Keratinocyte (primary cell): ENCODE results near the gene NANOS2. TPM values are rescaled to one million over a fixed set of nuclear protein-coding genes. Genes with fewer than 3 reads are reported as not detected.
"Not testable (repeated sequence)": the region's sequence is repeated elsewhere in the genome, so short reads cannot be mapped to it uniquely, and the experiment has no call there.

Experiments
- DNase-seq: peaks from one replicate; pipeline ENCODE4 v3.0.0-alpha.2; 2011; ENCODE audit warnings: low read depth, missing footprints, low spot score
- FAIRE-seq: peaks from 2 replicates; lab custom pipeline; 2011; peaks lifted over from hg19 to GRCh38; lab: Jason Lieb, UNC
- H2AFZ ChIP-seq: 2 replicates; pipeline ENCODE4 v1.6.0; 2012; ENCODE audit warnings: low read length, control low read depth, inconsistent platforms; ENCODE audit not compliant: control insufficient read depth
- H3K27ac ChIP-seq: 2 replicates; pipeline ENCODE4 v1.5.1; 2011; ENCODE audit warnings: low read length; ENCODE audit not compliant: control insufficient read depth, insufficient read depth
- H3K27me3 ChIP-seq: 3 replicates; pipeline ENCODE4 v1.6.0; 2011; ENCODE audit warnings: low read length; ENCODE audit not compliant: control insufficient read depth, insufficient read depth; ENCODE audit errors: extremely low read depth
- H3K36me3 ChIP-seq, 2 experiments: 2 replicates in 1 of 2; 3 replicates in 1 of 2; pipeline ENCODE4 v1.5.1; 2011; ENCODE audit warnings: low read length in 2 of 2, mild to moderate bottlenecking in 1 of 2; ENCODE audit not compliant: control insufficient read depth in 2 of 2, insufficient read depth in 2 of 2; ENCODE audit errors: extremely low read depth in 1 of 2
- H3K4me1 ChIP-seq: 3 replicates; pipeline ENCODE4 v1.5.1; 2011; ENCODE audit warnings: low read length; ENCODE audit not compliant: control insufficient read depth, insufficient read depth; ENCODE audit errors: extremely low read depth
- H3K4me2 ChIP-seq: 3 replicates; pipeline ENCODE4 v1.6.0; 2011; ENCODE audit warnings: low read depth, low read length; ENCODE audit not compliant: control insufficient read depth, insufficient read depth; ENCODE audit errors: extremely low read depth
- H3K4me3 ChIP-seq, 3 experiments: fragments of 200-600 bp in 1 of 3; sonication (generic) in 1 of 3; 2 replicates in 2 of 3; 3 replicates in 1 of 3; pipeline ENCODE4 v1.5.1; 2011 to 2016; ENCODE audit warnings: low read length in 3 of 3, mild to moderate bottlenecking in 3 of 3, control low read depth in 2 of 3, inconsistent platforms in 1 of 3, low read depth in 1 of 3, mixed read lengths in 1 of 3, mixed run types in 1 of 3, moderate library complexity in 1 of 3; ENCODE audit not compliant: control insufficient read depth in 2 of 3, insufficient read depth in 2 of 3; ENCODE audit errors: extremely low read depth in 1 of 3
- H3K79me2 ChIP-seq: 2 replicates; pipeline ENCODE4 v1.6.0; 2012; ENCODE audit warnings: low read length; ENCODE audit not compliant: control insufficient read depth, insufficient read depth
- H3K9ac ChIP-seq: 3 replicates; pipeline ENCODE4 v1.6.0; 2011; ENCODE audit warnings: low read length; ENCODE audit not compliant: control insufficient read depth, insufficient read depth; ENCODE audit errors: extremely low read depth
- H3K9me1 ChIP-seq: 3 replicates; pipeline ENCODE4 v1.6.0; 2011; ENCODE audit warnings: low read length; ENCODE audit not compliant: control insufficient read depth, insufficient read depth; ENCODE audit errors: extremely low read depth
- H3K9me3 ChIP-seq: 2 replicates; pipeline ENCODE4 v1.5.1; 2012; ENCODE audit warnings: low read depth, low read length; ENCODE audit not compliant: control insufficient read depth
- H4K20me1 ChIP-seq: 3 replicates; pipeline ENCODE4 v1.6.0; 2011; ENCODE audit warnings: low read length; ENCODE audit not compliant: control insufficient read depth, insufficient read depth; ENCODE audit errors: extremely low read depth
- CTCF ChIP-seq, 3 experiments: IDR thresholded peaks in 1 of 3; conservative IDR thresholded peaks in 1 of 3; optimal IDR thresholded peaks in 1 of 3; 2 replicates in 2 of 3; 3 replicates in 1 of 3; pipeline versions ENCODE3 to v1.5.1; 2011; ENCODE audit warnings: low read length in 3 of 3, mild to moderate bottlenecking in 3 of 3, moderate library complexity in 2 of 3, control low read depth in 1 of 3, inconsistent platforms in 1 of 3; ENCODE audit not compliant: insufficient read depth in 2 of 3; ENCODE audit errors: extremely low read depth in 1 of 3
- EZH2 ChIP-seq: IDR thresholded peaks from one replicate; pipeline ENCODE4 v1.6.1; 2012; ENCODE audit warnings: inconsistent platforms, mild to moderate bottlenecking, low read length, moderate library complexity
- dilution Hi-C: fragments of 300-500 bp; cut with MboI; formaldehyde crosslinking; loops from one replicate; pipeline ENCODE4 v1.7.0; 2020; ENCODE audit warnings: low sequenced_read_pairs; ENCODE audit not compliant: extremely low pct_ligation_motif_present
- polyA plus RNA-seq, 5 experiments: library from polyadenylated mRNA; depleted of rRNA in 3 of 5; stranded (reverse) in 3 of 5; stranded (forward) in 1 of 5; unstranded in 1 of 5; fragments of >200 nt; gene quantifications; 1 replicate in 1 of 5; 2 replicates in 3 of 5; 3 replicates in 1 of 5; pipeline versions ENCODE4 v1.2.1 to v1.2.3, GENCODE V29; 2011 to 2012; ENCODE audit warnings: missing spikeins in 2 of 5, low read depth in 1 of 5, low replicate concordance in 1 of 5

The NANOS2 gene
- polyA plus RNA-seq, 1 donor (not counting 4 experiments of a cell fraction or from before 2014, with no cell fraction given) = not detected

GRCh38 chr19:45870798-45871197 is 43.8 kb downstream of the NANOS2 start:
- Histone ChIP-seq H3K4me3 (no peak overlapping the region), H3K27me3 (peaks cover 11% of the 10 kb centered on the region), H3K9ac (no peak overlapping the region), H3K9me3 (no peaks in the 10 kb centered on the region), H4K20me1 (no peaks in the 10 kb centered on the region), H2AFZ (no peak overlapping the region), H3K4me1 (no peaks in the 10 kb centered on the region), H3K36me3 (no peaks in the 10 kb centered on the region), H3K9me1 (no peaks in the 10 kb centered on the region), H3K4me2 (no peak overlapping the region), H3K27ac (no peak overlapping the region), H3K79me2 (no peaks in the 10 kb centered on the region)
- TF ChIP-seq EZH2 (no peak), CTCF (optimal IDR thresholded peaks at IDR 0.05 in 1 of 3, IDR thresholded peaks at IDR 0.05 in 1 of 3, conservative IDR thresholded peaks at IDR 0.05 in 1 of 3; ENCODE audit: extremely low read depth in 1 of 3, insufficient read depth in 2 of 3, low read length in 3 of 3) (no peak)
- dilution Hi-C loops = no loop called here
- DNase-seq = no peak
- no peak for FAIRE-seq

GRCh38 chr19:45867241-45867640 is 47.3 kb downstream of the NANOS2 start:
- H3K9me3 ChIP-seq, H4K20me1 ChIP-seq, dilution Hi-C loops, H3K79me2 ChIP-seq, H3K4me2 ChIP-seq, FAIRE-seq, H3K9ac ChIP-seq, H3K27ac ChIP-seq, H3K4me3 ChIP-seq, H3K9me1 ChIP-seq, H3K36me3 ChIP-seq, DNase-seq, H2AFZ ChIP-seq, H3K4me1 ChIP-seq: not testable (repeated sequence)
- peaks cover 37% of the 10 kb centered on the region for H3K27me3 ChIP-seq
